Ishikawa (cell line): ENCODE results near the gene VANGL2.

Experiments used
- CEBPB ChIP-seq: IDR thresholded peaks from 2 replicates; pipeline ENCODE4 v1.6.1; 2012
- CREB1 ChIP-seq: IDR thresholded peaks from 2 replicates; pipeline ENCODE4 v1.6.1; 2012; ENCODE audit warnings: low read depth
- EGR1 ChIP-seq: IDR thresholded peaks from 2 replicates; pipeline ENCODE4 v1.6.1; 2012
- EP300 ChIP-seq: IDR thresholded peaks from 2 replicates; pipeline ENCODE4 v1.6.1; 2012; ENCODE audit warnings: borderline replicate concordance
- FOXM1 ChIP-seq: IDR thresholded peaks from 2 replicates; pipeline ENCODE4 v1.6.1; 2012; ENCODE audit warnings: low read depth, borderline replicate concordance
- NFIC ChIP-seq: IDR thresholded peaks from 2 replicates; pipeline ENCODE4 v1.6.1; 2012
- RAD21 ChIP-seq: IDR thresholded peaks from 2 replicates; pipeline ENCODE4 v1.6.1; 2012; ENCODE audit warnings: low read depth
- TAF1 ChIP-seq: IDR thresholded peaks from 2 replicates; pipeline ENCODE4 v1.6.1; 2012; ENCODE audit warnings: low read depth, mild to moderate bottlenecking
- TCF12 ChIP-seq: IDR thresholded peaks from 2 replicates; pipeline ENCODE4 v1.6.1; 2012; ENCODE audit warnings: low read depth
- TEAD4 ChIP-seq: IDR thresholded peaks from 2 replicates; pipeline ENCODE4 v1.6.1; 2012
- YY1 ChIP-seq: IDR thresholded peaks from 2 replicates; pipeline ENCODE4 v1.6.1; 2012; ENCODE audit warnings: low read depth
- ZBTB7A ChIP-seq: IDR thresholded peaks from 2 replicates; pipeline ENCODE4 v1.6.1; 2012; ENCODE audit warnings: low read depth
- TF ChIP-seq, protein P1 (sequence below): IDR thresholded peaks from 2 replicates; pipeline ENCODE4 v1.6.1; 2012
- TF ChIP-seq, protein P2 (sequence below): IDR thresholded peaks from 2 replicates; pipeline ENCODE4 v1.6.1; 2012
- TF ChIP-seq, protein P3 (sequence below): IDR thresholded peaks from 2 replicates; pipeline ENCODE4 v1.6.1; 2012; ENCODE audit warnings: low read depth, mild to moderate bottlenecking

The VANGL2 gene

DNA sequence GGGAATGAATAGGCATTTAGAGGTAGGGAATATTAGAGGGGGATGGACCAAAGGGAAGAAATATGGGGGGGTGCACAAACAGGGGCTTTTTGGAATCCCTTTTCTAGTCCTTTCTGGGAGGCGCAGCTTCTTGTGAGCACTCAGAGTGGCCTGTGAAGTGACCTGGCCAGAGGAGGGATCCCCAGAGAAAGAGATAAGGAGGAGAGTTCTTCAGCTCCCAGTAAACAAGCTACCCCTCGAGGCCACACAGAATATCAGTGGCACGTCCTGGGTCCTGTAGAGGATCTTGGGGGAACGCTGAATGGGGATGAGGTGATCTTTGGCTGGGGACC, 19.4 kb downstream of the VANGL2 start:
- TF ChIP-seq TCF12 (no peak), CEBPB (no peak), EGR1 (no peak), RAD21 (no peak), TAF1 (no peak), FOXM1 (no peak), ZBTB7A (no peak), TEAD4 (no peak), CREB1 (no peak), EP300 (no peak), NFIC (no peak), YY1 (no peak)
- TF ChIP-seq, protein P1, sequence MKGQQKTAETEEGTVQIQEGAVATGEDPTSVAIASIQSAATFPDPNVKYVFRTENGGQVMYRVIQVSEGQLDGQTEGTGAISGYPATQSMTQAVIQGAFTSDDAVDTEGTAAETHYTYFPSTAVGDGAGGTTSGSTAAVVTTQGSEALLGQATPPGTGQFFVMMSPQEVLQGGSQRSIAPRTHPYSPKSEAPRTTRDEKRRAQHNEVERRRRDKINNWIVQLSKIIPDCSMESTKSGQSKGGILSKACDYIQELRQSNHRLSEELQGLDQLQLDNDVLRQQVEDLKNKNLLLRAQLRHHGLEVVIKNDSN, result no peak
- TF ChIP-seq, protein P2, sequence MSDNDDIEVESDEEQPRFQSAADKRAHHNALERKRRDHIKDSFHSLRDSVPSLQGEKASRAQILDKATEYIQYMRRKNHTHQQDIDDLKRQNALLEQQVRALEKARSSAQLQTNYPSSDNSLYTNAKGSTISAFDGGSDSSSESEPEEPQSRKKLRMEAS, result no peak
- TF ChIP-seq, protein P3, sequence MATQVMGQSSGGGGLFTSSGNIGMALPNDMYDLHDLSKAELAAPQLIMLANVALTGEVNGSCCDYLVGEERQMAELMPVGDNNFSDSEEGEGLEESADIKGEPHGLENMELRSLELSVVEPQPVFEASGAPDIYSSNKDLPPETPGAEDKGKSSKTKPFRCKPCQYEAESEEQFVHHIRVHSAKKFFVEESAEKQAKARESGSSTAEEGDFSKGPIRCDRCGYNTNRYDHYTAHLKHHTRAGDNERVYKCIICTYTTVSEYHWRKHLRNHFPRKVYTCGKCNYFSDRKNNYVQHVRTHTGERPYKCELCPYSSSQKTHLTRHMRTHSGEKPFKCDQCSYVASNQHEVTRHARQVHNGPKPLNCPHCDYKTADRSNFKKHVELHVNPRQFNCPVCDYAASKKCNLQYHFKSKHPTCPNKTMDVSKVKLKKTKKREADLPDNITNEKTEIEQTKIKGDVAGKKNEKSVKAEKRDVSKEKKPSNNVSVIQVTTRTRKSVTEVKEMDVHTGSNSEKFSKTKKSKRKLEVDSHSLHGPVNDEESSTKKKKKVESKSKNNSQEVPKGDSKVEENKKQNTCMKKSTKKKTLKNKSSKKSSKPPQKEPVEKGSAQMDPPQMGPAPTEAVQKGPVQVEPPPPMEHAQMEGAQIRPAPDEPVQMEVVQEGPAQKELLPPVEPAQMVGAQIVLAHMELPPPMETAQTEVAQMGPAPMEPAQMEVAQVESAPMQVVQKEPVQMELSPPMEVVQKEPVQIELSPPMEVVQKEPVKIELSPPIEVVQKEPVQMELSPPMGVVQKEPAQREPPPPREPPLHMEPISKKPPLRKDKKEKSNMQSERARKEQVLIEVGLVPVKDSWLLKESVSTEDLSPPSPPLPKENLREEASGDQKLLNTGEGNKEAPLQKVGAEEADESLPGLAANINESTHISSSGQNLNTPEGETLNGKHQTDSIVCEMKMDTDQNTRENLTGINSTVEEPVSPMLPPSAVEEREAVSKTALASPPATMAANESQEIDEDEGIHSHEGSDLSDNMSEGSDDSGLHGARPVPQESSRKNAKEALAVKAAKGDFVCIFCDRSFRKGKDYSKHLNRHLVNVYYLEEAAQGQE, result no peak

DNA sequence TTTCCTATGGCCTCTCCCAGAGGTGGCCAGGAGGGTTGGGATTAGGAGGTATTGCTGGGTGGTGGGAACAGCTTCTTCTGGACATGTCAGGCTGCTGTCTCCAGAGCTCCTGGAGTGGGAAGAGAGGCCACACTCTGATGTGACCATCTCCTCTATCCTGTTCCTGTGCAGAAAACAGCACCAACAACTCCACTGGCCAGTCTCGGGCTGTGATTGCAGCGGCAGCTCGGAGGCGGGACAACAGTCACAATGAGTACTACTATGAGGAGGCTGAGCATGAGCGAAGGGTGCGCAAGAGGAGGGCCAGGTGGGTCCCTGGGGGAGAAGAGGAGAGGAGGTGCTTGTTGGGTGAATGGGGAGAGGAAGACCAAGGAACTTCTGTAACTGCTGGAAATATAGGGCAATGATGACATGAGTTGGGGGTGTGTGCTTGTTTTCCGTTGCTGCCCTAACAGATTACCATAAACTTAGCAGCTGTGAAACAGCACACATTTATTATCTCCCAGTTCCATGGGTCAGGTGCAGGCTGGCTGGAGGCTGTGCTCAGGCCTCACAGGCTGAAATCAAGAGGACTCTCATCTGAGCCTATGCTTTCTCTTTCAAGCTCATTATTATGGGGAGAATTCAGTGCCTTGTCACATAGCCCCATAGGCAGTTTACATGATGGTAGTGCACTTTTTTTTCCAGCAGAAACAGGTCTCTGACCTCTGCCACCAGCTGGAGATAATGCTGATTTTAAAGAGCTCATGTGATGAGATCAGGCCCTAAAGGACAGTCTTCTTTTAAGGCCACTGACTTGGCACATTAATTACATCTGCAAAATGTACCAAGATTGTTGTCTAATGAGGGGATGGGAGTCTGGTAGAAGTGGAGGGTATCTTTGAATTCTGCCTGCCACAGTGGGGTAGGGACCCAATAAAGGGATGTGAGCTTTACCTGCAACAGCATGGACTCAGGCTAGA, 20.8 kb downstream of the VANGL2 start:
- TF ChIP-seq, protein P2, result no peak
- TF ChIP-seq EGR1 (no peak), RAD21 (no peak), CREB1 (no peak), TCF12 (no peak), TAF1 (no peak), YY1 (no peak), EP300 (no peak), ZBTB7A (no peak), NFIC (no peak), TEAD4 (no peak), CEBPB (no peak), FOXM1 (no peak)
- TF ChIP-seq, protein P3, result no peak
- TF ChIP-seq, protein P1, result no peak

DNA sequence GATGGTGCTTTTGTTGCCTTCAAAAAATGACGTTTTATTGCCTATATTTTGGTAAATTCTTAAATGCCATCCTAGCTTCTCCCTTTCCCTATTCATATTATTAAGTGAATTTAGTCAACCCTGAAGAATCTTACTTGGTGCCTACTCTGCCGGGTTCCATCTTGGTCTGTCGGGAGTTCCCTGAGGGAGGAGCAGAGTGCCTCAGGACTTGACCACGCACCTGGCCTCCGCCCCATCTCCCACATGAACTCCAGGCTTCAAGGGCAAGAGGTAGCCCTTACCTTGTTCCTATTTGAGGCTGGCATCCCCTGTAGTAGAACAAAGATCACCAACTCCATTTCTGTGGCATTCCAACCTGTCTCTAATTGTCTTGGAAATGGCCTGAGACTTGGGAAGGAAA, 21.5 kb downstream of the VANGL2 start:
- no peak for TF ChIP-seq EGR1
- TF ChIP-seq CEBPB, result no peak
- TF ChIP-seq, protein P1, result no peak

DNA sequence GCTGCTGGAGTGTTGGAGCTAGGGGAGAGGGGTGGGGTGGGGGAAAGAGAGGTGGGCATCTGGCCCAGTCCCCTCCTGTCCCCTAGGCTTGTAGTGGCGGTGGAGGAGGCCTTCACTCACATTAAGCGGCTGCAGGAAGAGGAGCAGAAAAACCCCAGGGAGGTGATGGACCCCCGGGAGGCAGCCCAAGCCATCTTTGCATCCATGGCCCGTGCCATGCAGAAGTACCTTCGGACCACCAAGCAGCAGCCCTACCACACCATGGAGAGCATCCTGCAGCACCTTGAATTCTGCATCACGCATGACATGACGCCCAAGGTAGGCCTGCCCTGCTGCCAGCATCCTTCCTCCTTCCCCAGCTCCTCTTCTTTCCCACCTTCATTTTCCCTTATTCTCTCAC, 23.6 kb downstream of the VANGL2 start:
- TF ChIP-seq TEAD4 (no peak), NFIC (no peak), YY1 (no peak), CREB1 (no peak), RAD21 (no peak), EP300 (no peak), TAF1 (no peak), FOXM1 (no peak), ZBTB7A (no peak), TCF12 (no peak), EGR1 (no peak), CEBPB (no peak)
- TF ChIP-seq, protein P3, result no peak
- TF ChIP-seq, protein P1, result no peak
- TF ChIP-seq, protein P2, result no peak
